Measurements from ENCODE around the gene MAPK6.
A peak's percentile ranks its signal among the peaks of the same experiment; 100 is the strongest.

The MAPK6 gene

DNA sequence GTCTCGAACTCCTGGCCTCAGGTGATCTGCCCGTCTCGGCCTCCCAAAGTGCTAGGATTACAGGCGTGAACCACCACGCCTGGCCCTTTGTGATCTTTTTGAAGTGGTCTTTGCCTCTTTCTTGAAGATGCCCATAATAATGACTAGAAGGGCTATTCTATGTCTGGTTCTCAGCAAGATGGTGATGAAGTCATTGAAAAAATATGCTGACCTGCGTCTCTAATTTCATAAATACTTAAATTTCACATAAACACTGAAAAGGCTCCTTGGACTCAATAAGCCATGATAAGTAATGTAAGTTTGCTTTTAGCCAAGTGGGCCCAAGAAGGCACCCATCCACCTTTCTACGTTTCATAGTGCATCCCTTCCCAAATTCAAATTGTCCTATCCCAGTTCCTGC lies 775 bp upstream of the MAPK6 start:
- no peak for DNase-seq (ENCODE audit: low read depth)
- peak overlapping the region; percentile 60 for H3K4me3 ChIP-seq (ENCODE audit: low read length)
- TF ChIP-seq, protein P1, sequence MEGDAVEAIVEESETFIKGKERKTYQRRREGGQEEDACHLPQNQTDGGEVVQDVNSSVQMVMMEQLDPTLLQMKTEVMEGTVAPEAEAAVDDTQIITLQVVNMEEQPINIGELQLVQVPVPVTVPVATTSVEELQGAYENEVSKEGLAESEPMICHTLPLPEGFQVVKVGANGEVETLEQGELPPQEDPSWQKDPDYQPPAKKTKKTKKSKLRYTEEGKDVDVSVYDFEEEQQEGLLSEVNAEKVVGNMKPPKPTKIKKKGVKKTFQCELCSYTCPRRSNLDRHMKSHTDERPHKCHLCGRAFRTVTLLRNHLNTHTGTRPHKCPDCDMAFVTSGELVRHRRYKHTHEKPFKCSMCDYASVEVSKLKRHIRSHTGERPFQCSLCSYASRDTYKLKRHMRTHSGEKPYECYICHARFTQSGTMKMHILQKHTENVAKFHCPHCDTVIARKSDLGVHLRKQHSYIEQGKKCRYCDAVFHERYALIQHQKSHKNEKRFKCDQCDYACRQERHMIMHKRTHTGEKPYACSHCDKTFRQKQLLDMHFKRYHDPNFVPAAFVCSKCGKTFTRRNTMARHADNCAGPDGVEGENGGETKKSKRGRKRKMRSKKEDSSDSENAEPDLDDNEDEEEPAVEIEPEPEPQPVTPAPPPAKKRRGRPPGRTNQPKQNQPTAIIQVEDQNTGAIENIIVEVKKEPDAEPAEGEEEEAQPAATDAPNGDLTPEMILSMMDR (IDR thresholded peaks at IDR 0.05; ENCODE audit: insufficient read depth, low read depth, low read length, missing control alignments): no peak

DNA sequence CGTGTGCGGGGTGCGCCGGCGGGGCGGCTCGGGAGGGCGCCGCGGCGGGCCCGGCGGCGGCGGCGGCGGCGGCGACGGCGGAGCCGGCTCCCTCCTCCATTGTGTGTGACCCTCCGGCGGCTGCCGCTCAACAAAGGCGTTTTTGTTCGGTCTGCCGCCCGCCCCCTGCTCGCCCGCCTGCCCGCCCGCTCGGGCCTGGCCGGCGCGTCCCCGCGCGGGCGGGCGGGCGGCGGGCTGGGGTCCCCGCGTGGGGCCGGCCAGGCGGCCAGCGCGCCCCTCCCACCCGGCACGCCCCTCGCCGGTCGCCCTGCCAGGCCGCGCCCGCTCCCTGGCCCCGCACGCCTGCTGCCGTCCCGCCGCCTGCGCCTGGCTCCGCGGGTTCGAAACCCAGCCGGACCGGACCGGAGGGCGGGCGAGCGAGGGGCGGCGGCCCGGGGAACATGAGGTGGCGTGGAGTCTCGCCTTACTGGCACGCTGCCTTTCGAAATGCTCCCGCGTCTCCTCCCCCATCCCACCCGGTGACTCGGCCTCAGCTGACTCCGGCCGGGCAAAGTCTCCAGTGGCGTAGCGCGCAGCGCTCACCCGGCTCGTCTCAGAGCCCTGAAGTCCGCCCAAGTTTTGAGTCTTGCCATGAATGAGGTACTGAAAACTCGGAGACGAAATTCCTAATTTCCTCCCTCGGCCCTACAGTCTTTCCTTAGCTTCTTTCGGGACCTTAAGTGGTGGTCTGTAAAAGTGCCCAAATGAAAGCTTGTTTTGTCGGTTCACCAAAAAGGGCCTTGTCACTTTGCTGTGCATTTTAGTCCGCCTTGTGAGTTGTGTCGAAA lies 588 bp downstream of the MAPK6 start:
- H3K4me3 ChIP-seq (ENCODE audit: low read length): peak overlapping the region; percentile 62
- DNase-seq (ENCODE audit: low read depth): peak; percentile 92
- TF ChIP-seq, protein P1 (IDR thresholded peaks at IDR 0.05; ENCODE audit: insufficient read depth, low read depth, low read length, missing control alignments): no peak

DNA sequence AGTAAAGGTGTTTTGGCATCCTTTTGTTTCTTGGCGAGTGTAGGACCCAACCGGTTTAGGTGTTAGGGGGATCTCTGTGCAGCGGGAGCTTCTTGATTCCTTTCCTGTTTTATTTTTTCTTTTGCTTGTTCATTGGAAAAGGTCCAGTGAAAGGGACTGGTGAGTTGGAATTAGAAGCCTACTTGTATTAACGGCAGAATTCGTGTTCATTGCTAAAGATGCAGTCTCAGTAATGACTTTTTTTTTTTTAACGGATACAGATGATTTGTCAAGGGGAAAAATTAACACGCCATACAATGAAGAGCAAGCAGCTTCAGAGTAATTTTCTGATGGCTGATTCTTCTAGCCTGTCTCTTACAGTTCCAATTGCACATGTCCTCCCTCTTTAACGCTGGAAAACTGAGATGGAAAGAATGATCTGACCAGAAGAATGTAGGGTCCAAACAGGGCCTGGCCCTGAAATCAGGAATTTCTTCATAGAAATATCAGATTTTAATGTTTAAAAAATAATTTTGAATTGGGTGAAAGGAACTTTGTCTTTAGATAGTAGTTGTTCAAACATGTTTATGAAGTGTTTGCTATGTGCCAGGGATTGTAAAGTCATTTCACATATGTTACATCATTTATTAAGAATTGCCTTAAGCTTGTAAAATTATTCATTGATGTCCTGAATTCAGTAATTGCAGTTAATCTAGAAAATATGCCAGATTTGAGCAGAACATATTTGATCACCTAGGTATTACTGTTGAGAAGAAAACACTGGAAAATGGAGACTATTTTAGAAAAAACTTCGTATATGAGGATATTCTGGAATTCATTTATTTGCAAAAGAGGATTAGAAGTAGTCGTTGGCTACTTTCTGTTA lies 1.4 kb downstream of the MAPK6 start:
- DNase-seq (ENCODE audit: low read depth): no peak
- TF ChIP-seq, protein P1 (IDR thresholded peaks at IDR 0.05; ENCODE audit: insufficient read depth, low read depth, low read length, missing control alignments): no peak
- H3K4me3 ChIP-seq (ENCODE audit: low read length): peak overlapping the region; percentile 62

DNA sequence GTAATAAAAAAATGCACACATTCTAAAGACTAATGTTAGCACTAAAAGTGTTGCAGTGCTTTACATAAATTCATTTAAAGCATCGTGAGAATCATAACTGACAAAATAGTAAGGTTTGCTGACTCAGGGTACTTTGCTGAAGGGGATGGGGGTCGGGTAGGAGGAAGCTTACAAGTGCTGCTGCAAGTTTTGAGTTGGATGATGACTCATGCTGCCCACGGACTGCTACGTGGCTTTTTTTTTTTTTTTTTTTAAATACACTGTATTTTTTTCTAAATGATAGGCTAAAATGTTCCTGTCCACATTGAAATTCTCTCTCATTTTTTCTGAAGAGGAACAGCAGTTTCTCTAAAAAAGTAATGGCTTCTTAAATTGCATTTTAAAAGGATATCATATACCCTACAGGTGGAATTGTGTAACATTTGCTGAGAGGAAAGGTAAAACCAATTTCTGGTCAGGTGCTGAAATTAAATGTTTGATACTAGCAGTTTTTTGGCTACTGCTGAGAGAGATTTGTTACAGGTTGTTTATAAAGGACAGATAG lies 2.2 kb downstream of the MAPK6 start:
- H3K4me3 ChIP-seq (ENCODE audit: low read length): peak overlapping the region; percentile 62
- DNase-seq (ENCODE audit: low read depth): peak; percentile 96
- TF ChIP-seq, protein P1 (IDR thresholded peaks at IDR 0.05; ENCODE audit: insufficient read depth, low read depth, low read length, missing control alignments): no peak

DNA sequence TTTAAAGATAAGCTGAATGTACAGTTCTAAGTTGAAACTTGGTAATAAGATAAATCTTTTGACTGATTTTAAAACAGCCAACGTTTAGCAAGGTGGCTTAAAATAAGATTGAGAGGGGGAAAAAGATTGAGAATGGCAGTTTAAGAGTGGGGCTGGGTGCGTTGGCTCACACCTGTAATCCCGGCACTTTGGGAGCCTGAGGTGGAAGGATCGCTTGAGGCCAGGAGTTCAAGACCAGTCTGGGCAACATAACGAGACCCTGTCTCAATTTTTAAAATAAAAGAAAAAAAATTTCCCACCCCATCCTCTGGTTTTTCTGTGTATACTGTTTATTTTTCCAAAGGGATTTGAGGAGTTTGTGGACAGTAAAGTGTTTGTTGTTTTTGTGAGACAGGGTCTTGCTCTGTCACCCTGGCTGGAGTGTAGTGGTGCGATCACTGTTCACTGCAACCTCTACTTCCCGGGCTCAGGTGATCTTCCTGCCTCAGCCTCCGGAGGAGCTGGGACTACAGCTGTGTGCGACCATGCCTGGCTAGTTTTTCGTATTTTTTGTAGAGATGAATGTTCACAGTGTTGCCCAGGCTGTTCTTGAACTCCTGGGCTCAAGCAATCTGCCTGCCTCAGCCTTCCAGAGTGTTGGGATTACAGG lies 3.0 kb downstream of the MAPK6 start:
- no peak for DNase-seq (ENCODE audit: low read depth)
- peak overlapping the region; percentile 62 for H3K4me3 ChIP-seq (ENCODE audit: low read length)

More for the DNA sequence above, 3.0 kb downstream of the MAPK6 start:
- TF ChIP-seq, protein P1 (IDR thresholded peaks at IDR 0.05; ENCODE audit: insufficient read depth, low read depth, low read length, missing control alignments): no peak
